ENCODE results near the gene PPP1R17.

- TF ChIP-seq POLR2A (IDR thresholded peaks at IDR 0.05), result no peak
- TF ChIP-seq, protein P1, sequence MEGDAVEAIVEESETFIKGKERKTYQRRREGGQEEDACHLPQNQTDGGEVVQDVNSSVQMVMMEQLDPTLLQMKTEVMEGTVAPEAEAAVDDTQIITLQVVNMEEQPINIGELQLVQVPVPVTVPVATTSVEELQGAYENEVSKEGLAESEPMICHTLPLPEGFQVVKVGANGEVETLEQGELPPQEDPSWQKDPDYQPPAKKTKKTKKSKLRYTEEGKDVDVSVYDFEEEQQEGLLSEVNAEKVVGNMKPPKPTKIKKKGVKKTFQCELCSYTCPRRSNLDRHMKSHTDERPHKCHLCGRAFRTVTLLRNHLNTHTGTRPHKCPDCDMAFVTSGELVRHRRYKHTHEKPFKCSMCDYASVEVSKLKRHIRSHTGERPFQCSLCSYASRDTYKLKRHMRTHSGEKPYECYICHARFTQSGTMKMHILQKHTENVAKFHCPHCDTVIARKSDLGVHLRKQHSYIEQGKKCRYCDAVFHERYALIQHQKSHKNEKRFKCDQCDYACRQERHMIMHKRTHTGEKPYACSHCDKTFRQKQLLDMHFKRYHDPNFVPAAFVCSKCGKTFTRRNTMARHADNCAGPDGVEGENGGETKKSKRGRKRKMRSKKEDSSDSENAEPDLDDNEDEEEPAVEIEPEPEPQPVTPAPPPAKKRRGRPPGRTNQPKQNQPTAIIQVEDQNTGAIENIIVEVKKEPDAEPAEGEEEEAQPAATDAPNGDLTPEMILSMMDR (IDR thresholded peaks at IDR 0.05), result no peak
- no peak for TF ChIP-seq EP300 (IDR thresholded peaks at IDR 0.05)
These were observed 7.3 kb upstream of the PPP1R17 start for GRCh38 chr7:31679574-31680305.
